HepG2 (cell line): ENCODE results near the gene PTK7. TPM values are rescaled to one million over a fixed set of nuclear protein-coding genes. Genes with fewer than 3 reads are reported as not detected.

ENCODE experiments used
- DMAP1 ChIP-seq: IDR thresholded peaks from 2 replicates; pipeline ENCODE4 v1.6.1; 2016
- FOXA1 ChIP-seq, 2 experiments: fragments of 450-650 bp in 1 of 2; sonication (generic) in 1 of 2; formaldehyde crosslinking in 1 of 2; IDR thresholded peaks; 2 replicates each; pipeline versions ENCODE4 v1.4.0 to v1.6.1; 2016 to 2020; ENCODE audit warnings: missing genetic modification reagents in 1 of 2
- GATAD2A ChIP-seq: IDR thresholded peaks from 2 replicates; pipeline ENCODE4 v1.6.1; 2016
- HNF4G ChIP-seq, 2 experiments: sonication (generic) in 1 of 2; formaldehyde crosslinking in 1 of 2; IDR thresholded peaks; 2 replicates each; pipeline versions ENCODE4 v1.4.0 to v1.6.1; 2011 to 2020; ENCODE audit warnings: borderline replicate concordance in 2 of 2, low read depth in 2 of 2, mild to moderate bottlenecking in 2 of 2, low read length in 1 of 2, missing genetic modification reagents in 1 of 2, moderate library complexity in 1 of 2
- HNRNPH1 ChIP-seq: fragments of 200-400 bp; formaldehyde crosslinking; optimal IDR thresholded peaks from 2 replicates; pipeline ENCODE3; 2017; ENCODE audit warnings: mild to moderate bottlenecking, low read depth, low read length
- HOXA9 ChIP-seq: sonication (generic); formaldehyde crosslinking; IDR thresholded peaks from 2 replicates; pipeline ENCODE4 v1.8.1; 2022; ENCODE audit warnings: missing genetic modification reagents, mild to moderate bottlenecking, moderate library complexity, borderline replicate concordance
- NCOA2 ChIP-seq: sonication (generic); formaldehyde crosslinking; IDR thresholded peaks from 2 replicates; pipeline ENCODE4 v1.8.0; 2022; ENCODE audit warnings: inconsistent platforms
- NFYB ChIP-seq: sonication (generic); formaldehyde crosslinking; IDR thresholded peaks from 2 replicates; pipeline ENCODE4 v1.4.0; 2020; ENCODE audit warnings: missing genetic modification reagents
- PHF20 ChIP-seq: sonication (generic); formaldehyde crosslinking; IDR thresholded peaks from 2 replicates; pipeline ENCODE4 v1.5.0; 2020; ENCODE audit warnings: mild to moderate bottlenecking, missing genetic modification reagents
- RFXAP ChIP-seq: sonication (generic); formaldehyde crosslinking; IDR thresholded peaks from 2 replicates; pipeline ENCODE4 v1.4.0; 2020; ENCODE audit warnings: missing genetic modification reagents, borderline replicate concordance
- SAFB2 ChIP-seq: sonication (generic); formaldehyde crosslinking; IDR thresholded peaks from 2 replicates; pipeline ENCODE4 v1.5.1; 2020; ENCODE audit warnings: missing genetic modification reagents, low read depth, mild to moderate bottlenecking, borderline replicate concordance
- SIX1 ChIP-seq: sonication (generic); formaldehyde crosslinking; IDR thresholded peaks from 2 replicates; pipeline ENCODE4 v1.4.0; 2020; ENCODE audit warnings: missing genetic modification reagents, borderline replicate concordance
- SP4 ChIP-seq: sonication (generic); formaldehyde crosslinking; IDR thresholded peaks from 2 replicates; pipeline ENCODE4 v1.8.1; 2023; ENCODE audit warnings: mild to moderate bottlenecking, missing genetic modification reagents
- TEAD3 ChIP-seq: optimal IDR thresholded peaks from 2 replicates; pipeline ENCODE3; 2016; ENCODE audit warnings: borderline replicate concordance
- ZBTB25 ChIP-seq: IDR thresholded peaks from 2 replicates; pipeline ENCODE4 v1.6.1; 2018; ENCODE audit warnings: missing genetic modification reagents
- ZNF281 ChIP-seq: sonication (generic); formaldehyde crosslinking; IDR thresholded peaks from 2 replicates; pipeline ENCODE4 v1.4.0; 2020; ENCODE audit warnings: missing genetic modification reagents, borderline replicate concordance
- ZNF484 ChIP-seq: sonication (generic); formaldehyde crosslinking; IDR thresholded peaks from 2 replicates; pipeline ENCODE4 v1.5.1; 2020; ENCODE audit warnings: mild to moderate bottlenecking, low read depth, missing genetic modification reagents, borderline replicate concordance
- ZNF501 ChIP-seq: sonication (generic); formaldehyde crosslinking; IDR thresholded peaks from 2 replicates; pipeline ENCODE4 v1.5.1; 2020; ENCODE audit warnings: mild to moderate bottlenecking, moderate library complexity, missing genetic modification reagents
- polyA plus RNA-seq, 8 experiments: library from polyadenylated mRNA; depleted of rRNA in 3 of 8; stranded (reverse) in 7 of 8; unstranded in 1 of 8; fragments of >200 nt; fragmentation: Illumina TruSeq in 4 of 8; extraction: Trizol in 4 of 8; gene quantifications; 2 replicates each; pipeline versions ENCODE4 v1.2.1 to v1.2.3, GENCODE V29; 2011 to 2016; ENCODE audit warnings: low read depth in 4 of 8, missing spikeins in 1 of 8, mixed read lengths in 1 of 8; ENCODE audit not compliant: insufficient read depth in 1 of 8
- total RNA-seq, 5 experiments: library from RNA; depleted of rRNA; stranded (reverse); fragments of >200 nt; fragmentation: Illumina TruSeq; extraction: Trizol; gene quantifications; 2 replicates each; pipeline ENCODE4 v1.2.3, GENCODE V29; 2016; ENCODE audit warnings: low read depth in 1 of 5

The PTK7 gene
- total and polyA plus RNA-seq, 2 of the 13 experiments (the other 11 are each of a cell fraction or from before 2014, with no cell fraction given), result 98.5 to 99.8 TPM

- TF ChIP-seq ZNF281 (CRISPR knock-in tag) (no peak), NFYB (CRISPR knock-in tag) (peak; percentile 85), SAFB2 (CRISPR knock-in tag) (no peak), HOXA9 (CRISPR knock-in tag) (no peak), PHF20 (CRISPR knock-in tag) (no peak), ZBTB25 (0 out of 2 replicates have a peak, but pooled peaks have one; percentile 32), DMAP1 (CRISPR knock-in tag) (peak; percentile 13; the same call in 1 of the 2 replicates), ZNF484 (CRISPR knock-in tag) (no peak), RFXAP (CRISPR knock-in tag) (peak; percentile 96), SIX1 (CRISPR knock-in tag) (peak; percentile 50; the same call in 1 of the 2 replicates), FOXA1 (IDR thresholded peaks at IDR 0.05) (no peak), FOXA1 (CRISPR knock-in tag; IDR thresholded peaks at IDR 0.05) (no peak), HNRNPH1 (no peak), ZNF501 (CRISPR knock-in tag) (no peak; the same call in 1 of the 2 replicates), TEAD3 (CRISPR knock-in tag) (no peak), SP4 (CRISPR knock-in tag) (peak; percentile 64; the same call in 1 of the 2 replicates), NCOA2 (CRISPR knock-in tag) (0 out of 2 replicates have a peak, but pooled peaks have one; percentile 11), GATAD2A (CRISPR knock-in tag) (0 out of 2 replicates have a peak, but pooled peaks have one; percentile 8), HNF4G (IDR thresholded peaks at IDR 0.05; ENCODE audit: borderline replicate concordance, low read depth, low read length) (peak; percentile 18; the same call in 1 of the 2 replicates), HNF4G (CRISPR knock-in tag; IDR thresholded peaks at IDR 0.05; ENCODE audit: borderline replicate concordance, low read depth) (no peak)
Measured at GRCh38 chr6:43093436-43094289, 17.5 kb downstream of the PTK7 start (continued).
